Colonic mucosa (tissue), 4 donors: Measurements from ENCODE around the gene PSMB10. TPM values are rescaled to one million over a fixed set of nuclear protein-coding genes. Genes with fewer than 3 reads are reported as not detected.
"Not testable (repeated sequence)": the region's sequence is repeated elsewhere in the genome, so short reads cannot be mapped to it uniquely, and the experiment has no call there.

ENCODE experiments used
- DNase-seq: peaks from one replicate; pipeline ENCODE4 v3.0.0-alpha.2; 2020
- H3K27ac ChIP-seq: fragments of 200-600 bp; one replicate; pipeline ENCODE4 v1.8.0; 2021
- H3K27me3 ChIP-seq: fragments of 200-600 bp; one replicate; pipeline ENCODE4 v1.8.0; 2021
- H3K36me3 ChIP-seq: fragments of 200-600 bp; one replicate; pipeline ENCODE4 v1.8.0; 2021
- H3K4me1 ChIP-seq: fragments of 200-600 bp; one replicate; pipeline ENCODE4 v1.8.0; 2021; ENCODE audit warnings: mild to moderate bottlenecking
- H3K4me3 ChIP-seq: fragments of 200-600 bp; one replicate; pipeline ENCODE4 v1.8.0; 2021
- H3K9ac ChIP-seq, 2 donors: one replicate each; pipeline ENCODE4 v1.7.0; 2013; ENCODE audit warnings: control low read depth in 2 of 2, low read depth in 2 of 2, low read length in 2 of 2
- H3K9me3 ChIP-seq: fragments of 200-600 bp; one replicate; pipeline ENCODE4 v1.8.0; 2021
- intact Hi-C: fragments of 100-400 bp; cut with DNase I; formaldehyde crosslinking; loops from one replicate; pipeline ENCODE4 v1.14.1; 2022
- total RNA-seq, 2 donors: library from RNA; stranded (reverse); fragmentation: NEBNext Ultra II Directional in 1 of 2; extraction: Animal tissue kit (Norgen Biotek cat#: 25700) in 1 of 2; gene quantifications; one replicate each; pipeline ENCODE4 v1.2.1, GENCODE V29; 2021
- TF ChIP-seq, protein P1 (sequence below): fragments of 200-600 bp; IDR thresholded peaks from one replicate; pipeline ENCODE4 v1.8.0; 2022; ENCODE audit warnings: antibody characterized with exemption, mild to moderate bottlenecking
- donor health status: healthy.
- donor health status: DM: no; HTN: no; CAD: no.
- donor health status: DM: no; HTN: no; CAD: no.

PSMB10 gene
- total RNA-seq, 2 donors from 2014 or later: 120 to 124 TPM

DNA sequence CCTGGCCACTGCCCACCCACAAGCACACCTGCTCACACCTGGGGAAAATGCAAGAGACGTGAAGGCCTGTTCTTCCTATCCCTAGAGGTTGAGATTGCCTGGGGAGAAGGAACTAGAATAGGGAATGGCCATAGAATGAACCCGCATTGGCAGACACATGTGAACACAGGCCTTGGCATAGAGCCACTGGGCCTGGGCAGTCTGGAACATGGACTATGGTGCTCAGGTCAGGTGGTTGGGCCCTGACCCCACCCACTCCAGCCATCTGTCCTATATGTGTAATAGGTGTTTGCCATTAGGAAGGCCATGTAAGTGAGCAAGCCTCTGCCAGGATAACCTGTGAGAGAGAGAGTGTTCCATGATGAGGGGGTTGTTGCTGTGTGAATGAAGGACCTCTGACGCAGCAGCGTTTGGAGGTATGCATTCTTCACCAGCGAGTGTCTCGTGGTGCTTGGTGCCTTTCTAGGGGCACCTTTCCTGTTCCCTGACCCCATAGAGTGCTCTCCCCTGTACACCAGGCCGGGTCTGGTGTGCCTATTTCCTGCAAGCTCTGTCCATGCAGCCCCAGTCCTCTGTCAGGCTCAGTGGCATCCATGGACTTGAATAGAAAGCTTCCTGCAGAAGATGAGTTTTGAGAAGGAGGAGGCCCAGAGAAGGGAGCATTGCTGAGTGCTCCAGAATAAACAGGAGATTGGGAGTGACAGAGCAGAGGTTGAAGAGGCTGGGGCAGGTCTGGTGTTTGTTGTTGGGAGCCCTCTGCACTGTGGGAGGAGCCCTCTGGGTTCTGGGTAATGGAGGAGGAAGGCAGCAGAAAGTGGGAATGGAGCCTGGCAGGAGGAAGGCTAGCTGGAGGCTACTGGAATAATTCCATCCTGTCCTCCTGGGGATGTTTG, 20.6 kb downstream of the PSMB10 start:
- Histone ChIP-seq H3K9me3 (no peaks in the 10 kb centered on the region), H3K36me3 (no peaks in the 10 kb centered on the region), H3K4me3 (no peak overlapping the region), H3K4me1 (no peaks in the 10 kb centered on the region), H3K9ac (no peak overlapping the region), H3K27ac (no peak overlapping the region), H3K27me3 (no peaks in the 10 kb centered on the region)
- DNase-seq: no peak
- intact Hi-C loops: no loop called here
- TF ChIP-seq, protein P1, sequence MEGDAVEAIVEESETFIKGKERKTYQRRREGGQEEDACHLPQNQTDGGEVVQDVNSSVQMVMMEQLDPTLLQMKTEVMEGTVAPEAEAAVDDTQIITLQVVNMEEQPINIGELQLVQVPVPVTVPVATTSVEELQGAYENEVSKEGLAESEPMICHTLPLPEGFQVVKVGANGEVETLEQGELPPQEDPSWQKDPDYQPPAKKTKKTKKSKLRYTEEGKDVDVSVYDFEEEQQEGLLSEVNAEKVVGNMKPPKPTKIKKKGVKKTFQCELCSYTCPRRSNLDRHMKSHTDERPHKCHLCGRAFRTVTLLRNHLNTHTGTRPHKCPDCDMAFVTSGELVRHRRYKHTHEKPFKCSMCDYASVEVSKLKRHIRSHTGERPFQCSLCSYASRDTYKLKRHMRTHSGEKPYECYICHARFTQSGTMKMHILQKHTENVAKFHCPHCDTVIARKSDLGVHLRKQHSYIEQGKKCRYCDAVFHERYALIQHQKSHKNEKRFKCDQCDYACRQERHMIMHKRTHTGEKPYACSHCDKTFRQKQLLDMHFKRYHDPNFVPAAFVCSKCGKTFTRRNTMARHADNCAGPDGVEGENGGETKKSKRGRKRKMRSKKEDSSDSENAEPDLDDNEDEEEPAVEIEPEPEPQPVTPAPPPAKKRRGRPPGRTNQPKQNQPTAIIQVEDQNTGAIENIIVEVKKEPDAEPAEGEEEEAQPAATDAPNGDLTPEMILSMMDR: no peak

DNA sequence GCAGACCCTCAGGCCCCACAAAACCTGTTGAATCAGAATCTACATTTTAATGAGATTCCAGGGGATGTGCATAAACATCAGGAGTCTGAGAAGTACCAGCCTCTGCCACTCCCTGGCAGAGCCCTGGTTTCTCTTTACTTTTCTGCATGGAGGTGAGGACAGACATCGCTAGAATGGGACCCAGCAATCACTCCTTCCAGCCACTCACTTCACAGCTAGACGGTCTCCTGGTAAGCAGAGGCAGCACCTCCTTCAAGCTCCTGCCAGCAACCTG, 21.2 kb downstream of the PSMB10 start:
- H3K27me3 ChIP-seq, intact Hi-C loops, H3K4me3 ChIP-seq, H3K9ac ChIP-seq, H3K36me3 ChIP-seq, DNase-seq, H3K27ac ChIP-seq, H3K9me3 ChIP-seq, H3K4me1 ChIP-seq: not testable (repeated sequence)

DNA sequence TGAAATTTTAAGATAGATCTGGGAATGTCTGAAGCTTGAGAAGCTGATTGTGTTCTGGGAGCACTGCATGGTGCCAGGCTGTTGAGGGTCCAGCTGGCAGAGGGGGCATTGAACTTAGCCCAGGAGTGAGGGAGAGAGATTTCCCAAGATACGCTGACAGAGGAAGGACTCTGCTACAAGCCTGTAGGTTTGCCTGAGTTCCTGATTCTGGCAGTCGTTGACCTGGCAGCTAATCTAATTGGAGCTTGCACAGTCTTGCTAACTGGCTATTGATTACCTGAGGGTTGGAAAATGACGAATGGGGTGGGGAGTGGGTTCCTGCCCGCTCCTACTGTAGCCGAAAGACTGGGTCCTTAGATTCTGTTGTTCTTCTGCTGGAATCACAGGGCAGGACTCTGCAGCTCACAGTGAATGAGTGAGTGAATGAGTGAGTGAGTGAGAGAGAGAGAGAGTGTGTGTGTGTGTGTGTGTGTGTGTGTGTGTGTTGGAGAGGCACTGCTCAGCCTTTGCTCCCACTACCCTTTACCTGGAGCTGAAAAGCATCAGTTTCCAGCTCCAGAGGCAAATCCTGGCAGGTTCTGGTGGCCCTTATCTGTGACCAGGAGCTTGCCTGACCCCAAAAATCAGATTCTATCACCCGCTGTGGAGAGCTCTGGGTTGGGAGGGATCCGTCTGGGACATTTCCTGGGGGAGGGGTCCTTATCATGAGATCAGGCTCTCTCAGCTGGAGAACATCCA, 21.7 kb downstream of the PSMB10 start:
- H3K4me3 ChIP-seq: no peak overlapping the region
- H3K9ac ChIP-seq: no peak overlapping the region
- TF ChIP-seq, protein P1: no peak
- no peak for DNase-seq
- intact Hi-C loops: no loop called here
- H3K4me1 ChIP-seq: no peaks in the 10 kb centered on the region
- H3K27me3 ChIP-seq: no peaks in the 10 kb centered on the region
- H3K36me3 ChIP-seq: peaks cover 5% of the 10 kb centered on the region
- H3K9me3 ChIP-seq: no peaks in the 10 kb centered on the region
- no peak overlapping the region for H3K27ac ChIP-seq

DNA sequence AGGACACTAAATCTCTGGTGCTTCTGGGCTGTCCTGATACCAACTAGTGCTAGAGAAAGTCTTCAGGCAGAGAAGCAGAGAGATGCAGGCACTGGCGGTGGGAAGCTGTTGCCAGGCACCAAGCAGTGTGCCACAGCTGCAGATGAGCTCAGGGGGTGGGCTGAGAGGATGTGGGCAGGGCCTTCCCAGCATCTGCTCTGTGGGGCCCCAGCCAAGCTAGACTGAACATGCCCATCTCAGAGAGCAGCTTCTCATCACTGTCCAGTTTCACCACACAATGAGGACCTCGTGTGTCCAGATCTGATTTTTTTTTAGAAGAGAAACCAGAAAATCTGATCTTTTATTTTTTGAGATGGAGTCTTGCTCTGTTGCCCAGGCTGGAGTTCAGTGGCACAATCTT, 26.5 kb downstream of the PSMB10 start:
- intact Hi-C loops: no loop called here
- H3K4me1 ChIP-seq: no peaks in the 10 kb centered on the region
- DNase-seq: no peak
- no peaks in the 10 kb centered on the region for H3K27me3 ChIP-seq
- no peaks in the 10 kb centered on the region for H3K9me3 ChIP-seq
- no peak overlapping the region for H3K27ac ChIP-seq
- no peak overlapping the region for H3K9ac ChIP-seq
- TF ChIP-seq, protein P1: no peak
- peaks cover 5% of the 10 kb centered on the region for H3K36me3 ChIP-seq
- H3K4me3 ChIP-seq: no peak overlapping the region

DNA sequence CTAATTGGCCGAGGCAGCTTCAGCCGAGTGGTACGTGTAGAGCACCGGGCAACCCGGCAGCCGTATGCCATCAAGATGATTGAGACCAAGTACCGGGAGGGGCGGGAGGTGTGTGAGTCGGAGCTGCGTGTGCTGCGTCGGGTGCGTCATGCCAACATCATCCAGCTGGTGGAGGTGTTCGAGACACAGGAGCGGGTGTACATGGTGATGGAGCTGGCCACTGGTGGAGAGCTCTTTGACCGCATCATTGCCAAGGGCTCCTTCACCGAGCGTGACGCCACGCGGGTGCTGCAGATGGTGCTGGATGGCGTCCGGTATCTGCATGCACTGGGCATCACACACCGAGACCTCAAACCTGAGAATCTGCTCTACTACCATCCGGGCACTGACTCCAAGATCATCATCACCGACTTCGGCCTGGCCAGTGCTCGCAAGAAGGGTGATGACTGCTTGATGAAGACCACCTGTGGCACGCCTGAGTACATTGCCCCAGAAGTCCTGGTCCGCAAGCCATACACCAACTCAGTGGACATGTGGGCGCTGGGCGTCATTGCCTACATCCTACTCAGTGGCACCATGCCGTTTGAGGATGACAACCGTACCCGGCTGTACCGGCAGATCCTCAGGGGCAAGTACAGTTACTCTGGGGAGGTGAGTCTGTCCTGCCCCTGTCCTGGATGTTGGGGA, 27.5 kb downstream of the PSMB10 start:
- H3K36me3 ChIP-seq: peaks cover 5% of the 10 kb centered on the region
- no peak overlapping the region for H3K27ac ChIP-seq
- no peak for DNase-seq
- H3K9ac ChIP-seq: no peak overlapping the region
- H3K4me1 ChIP-seq: no peaks in the 10 kb centered on the region
- TF ChIP-seq, protein P1: no peak
- H3K9me3 ChIP-seq: no peaks in the 10 kb centered on the region
- intact Hi-C loops: no loop called here
- no peaks in the 10 kb centered on the region for H3K27me3 ChIP-seq
- no peak overlapping the region for H3K4me3 ChIP-seq
